ENCODE data around the gene ME1.

ME1 gene

DNA sequence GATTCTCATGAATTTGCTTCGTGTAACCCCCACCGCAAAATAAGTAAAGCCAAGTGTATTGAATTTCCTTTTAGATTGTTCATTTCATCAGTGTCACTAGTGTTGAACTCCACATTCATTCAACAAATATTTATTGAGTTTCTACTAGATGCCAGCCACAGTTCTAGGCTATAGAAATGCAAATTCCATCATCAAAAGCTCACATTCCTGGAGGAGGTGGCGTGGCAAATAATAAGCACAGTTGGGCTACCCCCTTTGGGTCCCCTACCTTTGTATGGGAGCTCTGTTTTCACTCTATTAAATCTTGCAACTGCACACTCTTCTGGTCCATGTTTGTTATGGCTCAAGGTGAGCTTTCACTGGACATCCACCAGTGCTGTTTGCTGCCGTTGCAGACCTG lies 12.7 kb upstream of the ME1 start:
- FAIRE-seq (no peak), DNase-seq (ENCODE audit: insufficient read length, low spot score) (no peak)

DNA sequence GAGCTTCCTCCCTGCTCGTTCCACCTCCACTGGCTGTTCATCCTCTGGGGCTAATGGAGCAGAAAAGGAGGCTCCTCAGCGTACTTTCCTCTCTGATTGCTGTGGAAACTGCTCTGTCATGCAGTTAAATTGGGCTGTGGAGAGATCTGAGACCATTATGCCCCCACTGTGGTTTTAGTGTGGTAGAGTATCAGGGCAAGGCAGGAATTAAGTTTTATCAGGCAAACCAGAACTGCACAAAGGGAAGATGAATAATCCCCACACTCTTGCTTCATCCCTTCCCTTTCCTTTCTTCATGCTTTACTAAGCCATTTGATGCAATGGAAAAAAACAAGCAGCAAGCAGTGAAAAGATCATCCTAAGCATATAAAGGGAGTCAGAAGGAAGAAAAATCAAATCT lies 11.9 kb upstream of the ME1 start:
- DNase-seq (ENCODE audit: insufficient read length, low spot score) (no peak), FAIRE-seq (no peak)
- TF ChIP-seq POLR2A (IDR thresholded peaks at IDR 0.05; ENCODE audit: low read depth, low read length) = no peak

More for the DNA sequence above, 12.7 kb upstream of the ME1 start:
- TF ChIP-seq POLR2A (IDR thresholded peaks at IDR 0.05; ENCODE audit: low read depth, low read length) = no peak

DNA sequence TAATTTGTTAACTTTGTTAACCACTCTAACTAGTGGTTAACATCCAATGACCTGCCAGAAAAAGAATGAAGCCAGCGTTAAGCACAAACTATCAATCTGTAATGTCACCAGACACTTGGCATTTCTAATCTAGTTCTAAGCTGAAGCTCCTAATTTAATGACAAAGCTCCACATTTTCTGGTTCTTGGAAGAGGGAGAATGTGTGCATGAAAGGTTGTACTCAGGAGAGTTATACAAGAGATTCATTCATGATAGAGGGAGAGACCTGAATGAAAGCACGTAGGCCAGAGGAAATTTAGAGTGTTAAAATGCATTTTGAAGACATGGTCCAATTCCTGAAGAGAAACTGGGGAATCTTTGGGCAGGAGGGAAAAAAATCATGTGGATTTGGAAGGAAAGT lies 8.3 kb upstream of the ME1 start:
- no peak for FAIRE-seq
- DNase-seq (ENCODE audit: insufficient read length, low spot score) = no peak
- TF ChIP-seq POLR2A (IDR thresholded peaks at IDR 0.05; ENCODE audit: low read depth, low read length) = no peak

DNA sequence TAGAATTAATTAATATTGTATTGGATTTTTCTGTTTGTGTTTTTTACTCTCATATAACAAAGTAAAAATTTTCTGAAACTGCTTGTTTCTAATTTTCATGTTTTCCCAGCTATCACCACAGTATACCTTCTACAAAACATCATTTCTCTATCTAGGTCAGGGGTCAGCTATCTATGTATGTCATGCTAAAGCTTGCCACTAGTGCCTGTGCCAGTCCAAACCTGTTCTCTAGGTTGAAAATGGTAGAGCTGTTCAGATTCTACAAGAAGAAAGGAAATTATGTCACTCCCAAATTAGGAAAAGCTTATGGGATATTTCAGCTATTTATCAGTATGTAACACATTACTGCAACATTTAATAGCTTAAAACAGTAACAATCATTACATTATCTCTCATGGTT lies 5.8 kb upstream of the ME1 start:
- no peak for TF ChIP-seq POLR2A (IDR thresholded peaks at IDR 0.05; ENCODE audit: low read depth, low read length)

DNA sequence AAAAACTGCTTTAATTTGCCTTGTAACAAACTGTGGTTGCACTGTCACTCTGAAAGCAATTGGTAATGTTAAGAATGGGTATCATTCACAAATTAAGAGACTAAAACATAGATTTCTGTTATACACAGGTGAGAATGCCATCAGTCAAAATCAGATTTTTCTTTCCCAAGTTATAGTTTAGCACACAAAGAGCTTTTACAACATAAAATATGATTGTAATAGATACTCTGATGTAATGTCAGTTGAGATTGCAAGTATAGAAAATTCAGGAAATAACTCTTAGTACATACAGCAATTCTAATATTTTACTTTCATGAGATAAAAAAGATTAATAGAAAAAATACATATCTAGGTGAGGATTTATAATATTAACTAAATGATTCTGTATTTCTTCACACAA lies 2.3 kb upstream of the ME1 start:
- no peak for TF ChIP-seq POLR2A (IDR thresholded peaks at IDR 0.05; ENCODE audit: low read depth, low read length)
- FAIRE-seq (no peak), DNase-seq (ENCODE audit: insufficient read length, low spot score) (no peak)

More for the DNA sequence above, 5.8 kb upstream of the ME1 start:
- no peak for DNase-seq (ENCODE audit: insufficient read length, low spot score)
- FAIRE-seq = no peak

DNA sequence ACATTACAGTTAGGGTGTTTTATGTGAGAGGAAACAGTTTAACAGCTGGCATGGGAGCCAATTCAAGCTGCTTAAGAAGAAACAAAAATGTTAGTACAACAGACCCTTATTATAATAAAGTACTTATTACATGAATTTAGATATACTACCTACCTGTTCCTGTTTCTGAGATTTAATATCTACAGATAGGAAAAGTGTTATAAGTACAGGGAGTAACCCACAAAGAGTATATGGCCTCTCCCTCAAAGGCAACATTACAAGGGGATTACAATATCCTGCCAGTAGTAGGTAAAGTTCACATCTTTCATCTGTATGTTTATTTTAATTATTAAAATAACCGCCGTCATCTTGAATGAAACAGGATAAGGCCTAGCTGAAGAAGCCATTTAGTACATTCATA lies 1.8 kb upstream of the ME1 start:
- TF ChIP-seq POLR2A (IDR thresholded peaks at IDR 0.05; ENCODE audit: low read depth, low read length) = no peak
- DNase-seq (ENCODE audit: insufficient read length, low spot score) (no peak), FAIRE-seq (no peak)

DNA sequence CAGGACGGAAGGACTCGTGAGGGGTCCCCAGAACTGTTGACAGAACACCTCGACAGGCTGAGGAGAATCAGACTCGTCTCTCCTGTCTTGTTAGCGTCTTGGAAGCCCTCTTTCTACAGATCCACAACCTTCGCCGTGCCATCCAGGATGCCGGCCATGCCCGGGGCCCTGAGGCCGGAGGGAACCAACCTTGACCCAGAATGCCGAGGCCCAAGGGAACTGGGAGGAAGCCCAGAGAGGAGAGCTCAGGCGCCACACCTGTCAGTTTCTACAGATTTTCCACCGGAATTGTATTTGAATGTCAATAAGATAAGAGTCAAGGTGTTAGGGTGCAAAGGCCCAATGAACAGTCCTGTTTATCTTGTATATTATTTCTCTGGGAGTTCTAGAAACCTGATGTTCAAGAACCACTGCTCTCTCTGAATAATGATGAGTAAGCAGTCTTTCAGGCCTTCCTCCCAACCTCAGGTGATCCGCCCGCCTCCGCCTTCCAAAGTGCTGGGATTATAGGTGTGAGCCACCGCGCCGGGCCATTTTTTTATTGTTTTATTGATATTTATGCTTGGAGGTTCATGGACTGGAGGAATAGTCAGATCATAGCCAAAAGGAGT lies 799 bp upstream of the ME1 start:
- DNase-seq (ENCODE audit: insufficient read length, low spot score) (no peak), FAIRE-seq (peak; percentile 23)
- TF ChIP-seq POLR2A (IDR thresholded peaks at IDR 0.05; ENCODE audit: low read depth, low read length) = no peak

DNA sequence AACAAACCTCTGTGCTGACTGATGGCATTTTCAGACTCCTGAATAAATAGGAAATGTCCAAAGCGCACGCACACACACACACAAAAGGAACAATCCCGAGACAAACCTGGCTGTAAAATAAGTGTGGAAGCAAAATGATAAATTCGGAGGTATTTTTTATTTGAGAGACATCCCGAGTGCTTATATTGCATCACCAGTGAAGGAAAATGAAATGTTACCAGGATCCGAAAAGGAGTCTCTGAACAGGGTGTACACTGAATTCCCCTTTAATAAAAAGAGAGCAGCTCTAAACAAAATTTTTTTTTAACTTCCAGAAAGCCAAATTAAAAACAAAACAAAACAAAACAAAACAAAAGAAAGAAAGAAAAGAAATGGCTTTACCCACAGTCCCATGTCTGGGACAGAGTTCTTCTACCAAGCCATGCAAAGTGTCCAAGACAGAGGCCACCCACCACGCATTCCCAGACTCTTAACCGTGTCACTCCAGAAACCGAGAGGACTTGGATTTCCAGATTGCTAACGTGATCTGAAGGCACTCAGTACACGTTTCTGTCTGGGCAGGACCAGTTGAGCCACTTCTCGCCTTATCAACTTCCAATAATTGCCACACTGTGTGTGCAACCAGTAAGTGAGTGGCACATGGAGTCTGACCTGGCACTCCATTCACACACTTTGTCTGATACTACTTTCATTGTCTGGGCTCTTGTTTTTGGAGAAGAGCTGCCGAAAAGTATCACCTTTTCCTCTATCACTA lies 817 bp downstream of the ME1 start:
- DNase-seq (ENCODE audit: insufficient read length, low spot score) (peak; percentile 13), FAIRE-seq (peak; percentile 90)
- TF ChIP-seq POLR2A (IDR thresholded peaks at IDR 0.05; ENCODE audit: low read depth, low read length) = no peak

DNA sequence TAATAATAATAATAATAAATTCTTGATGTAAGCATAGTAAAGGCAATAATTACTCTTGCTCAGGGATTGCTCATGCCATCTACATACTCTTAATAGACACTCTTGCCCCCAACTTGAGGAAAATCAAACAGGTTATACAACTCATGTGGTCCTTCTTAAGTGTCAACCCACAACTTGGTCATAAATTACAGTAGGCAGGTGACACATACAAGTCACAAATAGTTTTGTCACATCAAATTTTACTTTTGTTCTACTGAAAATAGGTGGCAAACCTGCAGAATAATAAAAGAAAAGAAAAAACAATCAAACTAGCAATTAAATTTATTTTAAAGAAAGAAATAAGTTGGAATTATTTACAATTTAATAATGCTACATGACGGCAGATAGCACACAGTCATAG lies 1.6 kb downstream of the ME1 start:
- FAIRE-seq = no peak
- no peak for TF ChIP-seq POLR2A (IDR thresholded peaks at IDR 0.05; ENCODE audit: low read depth, low read length)

DNA sequence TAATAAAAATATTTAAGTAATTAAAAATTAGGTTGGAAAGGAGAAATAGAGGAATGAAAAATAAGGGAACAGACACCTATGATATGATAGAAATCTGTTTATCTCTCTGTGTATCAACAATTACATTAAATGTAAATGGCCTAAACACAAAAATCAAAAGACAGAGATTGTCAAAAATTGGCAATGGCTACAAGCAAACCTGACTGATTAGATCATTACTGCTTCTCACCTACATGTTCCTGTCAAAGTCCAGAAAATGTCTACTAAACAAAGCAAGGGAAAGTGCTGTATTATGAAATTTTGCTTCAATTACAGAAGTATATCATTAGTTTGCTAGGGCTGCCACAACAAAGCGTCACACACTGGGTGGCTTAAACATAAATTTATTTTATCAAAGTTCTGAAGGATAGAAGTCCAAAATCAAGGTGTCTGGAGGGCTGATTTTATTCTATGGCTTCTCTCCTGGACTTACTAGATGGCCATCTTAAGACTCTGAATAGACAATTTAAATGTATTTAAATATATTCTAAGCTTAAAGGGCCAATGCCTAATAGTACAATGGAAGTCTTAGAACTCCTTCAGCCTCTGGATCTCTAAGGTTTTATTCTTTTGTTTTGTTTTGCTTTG lies 6.3 kb downstream of the ME1 start:
- FAIRE-seq (no peak), DNase-seq (ENCODE audit: insufficient read length, low spot score) (no peak)
- TF ChIP-seq POLR2A (IDR thresholded peaks at IDR 0.05; ENCODE audit: low read depth, low read length) = no peak

More for the DNA sequence above, 1.6 kb downstream of the ME1 start:
- no peak for DNase-seq (ENCODE audit: insufficient read length, low spot score)

DNA sequence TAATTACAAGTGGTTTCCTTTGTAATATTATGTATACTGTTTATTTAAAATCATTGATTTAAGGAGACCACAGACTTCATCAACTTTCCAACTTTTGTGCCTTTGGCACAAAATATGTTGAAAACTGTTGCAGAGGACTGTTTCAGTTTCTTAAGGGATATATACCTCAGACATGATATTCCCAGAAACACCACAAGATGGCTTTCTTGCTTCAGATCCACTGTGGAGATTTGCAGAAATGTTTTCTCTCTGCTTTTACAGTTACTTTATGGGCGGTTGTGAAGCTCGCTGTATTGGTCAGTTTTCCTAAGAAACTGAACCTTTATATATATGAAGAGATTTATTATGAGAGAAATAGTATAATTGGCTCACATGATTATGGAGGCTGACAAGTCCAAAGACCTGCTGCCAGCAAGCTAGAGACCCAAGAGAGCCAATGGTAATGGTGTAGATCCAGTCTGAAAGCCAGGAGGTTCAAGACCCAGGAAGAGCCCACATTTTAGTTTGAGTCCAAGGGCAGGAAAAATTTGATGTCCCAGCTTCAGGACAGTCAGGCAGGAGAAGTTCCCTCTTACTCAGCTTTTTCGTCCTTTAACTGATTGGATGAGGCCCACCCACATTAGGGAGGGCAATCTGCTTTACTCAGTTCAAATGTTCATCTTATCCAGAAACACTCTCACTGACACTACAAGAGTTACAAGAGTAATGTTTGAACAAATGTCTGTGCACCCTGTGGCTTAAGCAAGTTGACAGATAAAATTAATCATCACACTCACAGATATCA lies 12.8 kb downstream of the ME1 start:
- FAIRE-seq = peak; percentile 86
- no peak for TF ChIP-seq POLR2A (IDR thresholded peaks at IDR 0.05; ENCODE audit: low read depth, low read length)
- DNase-seq (ENCODE audit: insufficient read length, low spot score) = no peak

DNA sequence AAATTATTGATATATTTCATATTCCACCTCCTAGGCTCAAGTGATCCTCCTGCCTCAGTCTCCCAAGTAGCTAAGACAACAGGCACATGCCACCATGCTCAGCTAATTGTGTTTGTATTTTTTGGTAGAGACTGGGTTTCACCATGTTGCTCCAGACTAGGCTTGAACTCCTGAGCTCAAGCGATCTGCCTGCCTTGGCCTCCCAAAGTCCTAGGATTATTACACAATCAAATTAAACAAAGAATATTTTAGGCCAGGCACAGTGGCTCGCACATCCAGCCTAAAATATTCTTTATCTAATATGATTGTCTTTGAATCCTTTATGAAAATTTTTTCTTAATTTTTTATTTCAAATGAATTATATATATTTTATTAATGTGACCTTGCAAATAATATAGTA lies 17.8 kb downstream of the ME1 start:
- FAIRE-seq = no peak
- DNase-seq (ENCODE audit: insufficient read length, low spot score) = no peak
- no peak for TF ChIP-seq POLR2A (IDR thresholded peaks at IDR 0.05; ENCODE audit: low read depth, low read length)

DNA sequence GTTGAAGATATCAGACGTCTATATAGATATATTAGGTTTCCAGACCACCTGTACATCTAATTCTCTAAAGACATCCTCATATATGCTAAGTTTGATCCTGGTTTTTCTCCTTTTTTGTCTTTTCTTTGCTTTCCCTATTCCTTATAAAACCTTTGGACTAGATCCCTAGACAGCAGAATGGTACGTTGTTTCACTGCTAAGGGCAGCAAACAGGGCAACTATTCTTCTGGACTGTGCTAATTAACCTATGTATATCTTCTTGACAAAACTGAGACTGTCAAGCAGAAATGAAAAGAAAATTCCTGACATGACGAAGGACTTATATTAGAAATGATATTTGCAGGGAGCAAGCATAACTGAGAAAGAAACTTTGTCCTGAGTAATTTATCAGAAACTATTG lies 19.1 kb downstream of the ME1 start:
- DNase-seq (ENCODE audit: insufficient read length, low spot score) (no peak), FAIRE-seq (no peak)
- no peak for TF ChIP-seq POLR2A (IDR thresholded peaks at IDR 0.05; ENCODE audit: low read depth, low read length)

DNA sequence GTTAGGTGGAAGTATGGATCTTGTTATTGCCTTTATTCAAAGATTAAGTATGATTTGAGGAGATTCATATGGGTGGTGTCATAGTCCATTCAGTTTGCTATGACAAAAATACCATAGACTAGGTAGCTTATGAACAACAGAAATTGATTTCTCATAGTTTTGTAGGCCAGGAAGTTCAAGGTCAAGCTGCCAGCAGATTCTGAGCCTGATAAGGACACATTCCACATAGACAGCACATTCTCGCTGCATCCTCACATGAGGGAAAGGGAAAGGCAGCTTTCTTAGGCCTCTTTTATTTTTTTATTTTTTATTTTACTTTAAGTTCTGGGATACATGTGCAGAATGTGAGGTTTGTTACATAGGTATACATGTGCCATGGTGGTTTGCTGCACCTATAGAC lies 27.7 kb downstream of the ME1 start:
- FAIRE-seq = no peak
- no peak for TF ChIP-seq POLR2A (IDR thresholded peaks at IDR 0.05; ENCODE audit: low read depth, low read length)
- DNase-seq (ENCODE audit: insufficient read length, low spot score) = no peak
